Measurements from ENCODE around the gene YY1. TPM values are rescaled to one million over a fixed set of nuclear protein-coding genes. Genes with fewer than 3 reads are reported as not detected.

YY1 gene
- total and polyA plus RNA-seq, 9 of the 15 experiments (the other 6 are each of a cell fraction or from before 2014, with no cell fraction given), result 20.8 to 74.2 (median 46.7) TPM

DNA sequence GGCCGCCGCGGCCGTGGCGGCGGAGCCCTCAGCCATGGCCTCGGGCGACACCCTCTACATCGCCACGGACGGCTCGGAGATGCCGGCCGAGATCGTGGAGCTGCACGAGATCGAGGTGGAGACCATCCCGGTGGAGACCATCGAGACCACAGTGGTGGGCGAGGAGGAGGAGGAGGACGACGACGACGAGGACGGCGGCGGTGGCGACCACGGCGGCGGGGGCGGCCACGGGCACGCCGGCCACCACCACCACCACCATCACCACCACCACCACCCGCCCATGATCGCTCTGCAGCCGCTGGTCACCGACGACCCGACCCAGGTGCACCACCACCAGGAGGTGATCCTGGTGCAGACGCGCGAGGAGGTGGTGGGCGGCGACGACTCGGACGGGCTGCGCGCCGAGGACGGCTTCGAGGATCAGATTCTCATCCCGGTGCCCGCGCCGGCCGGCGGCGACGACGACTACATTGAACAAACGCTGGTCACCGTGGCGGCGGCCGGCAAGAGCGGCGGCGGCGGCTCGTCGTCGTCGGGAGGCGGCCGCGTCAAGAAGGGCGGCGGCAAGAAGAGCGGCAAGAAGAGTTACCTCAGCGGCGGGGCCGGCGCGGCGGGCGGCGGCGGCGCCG lies 381 bp downstream of the YY1 start (continued):
- TF ChIP-seq ZSCAN32 (CRISPR knock-in tag; IDR thresholded peaks at IDR 0.05), result no peak
- no peak for TF ChIP-seq SAP30 (IDR thresholded peaks at IDR 0.05; ENCODE audit: borderline replicate concordance, insufficient read depth, low read depth, low read length, poor library complexity, severe bottlenecking)
- TF ChIP-seq RBM15 (IDR thresholded peaks at IDR 0.05; ENCODE audit: insufficient read depth, low read length), result no peak
- TF ChIP-seq SRF (CRISPR knock-in tag; IDR thresholded peaks at IDR 0.05), result no peak
- no peak for TF ChIP-seq SUPT5H (IDR thresholded peaks at IDR 0.05)
- TF ChIP-seq NRF1 (conservative IDR thresholded peaks at IDR 0.05 in 1 of 2, IDR thresholded peaks at IDR 0.05 in 1 of 2), result 0 out of 4 replicates have a peak, but pooled peaks of 1 of the 2 experiments have one; percentile 10
- no peak for TF ChIP-seq TEAD1 (CRISPR knock-in tag; IDR thresholded peaks at IDR 0.05)
- TF ChIP-seq PYGO2 (tag; IDR thresholded peaks at IDR 0.05), result no peak
- no peak for TF ChIP-seq NCOA1 (IDR thresholded peaks at IDR 0.05; ENCODE audit: low read depth)
- TF ChIP-seq COPS2 (conservative IDR thresholded peaks at IDR 0.05), result no peak
- TF ChIP-seq, protein P1, sequence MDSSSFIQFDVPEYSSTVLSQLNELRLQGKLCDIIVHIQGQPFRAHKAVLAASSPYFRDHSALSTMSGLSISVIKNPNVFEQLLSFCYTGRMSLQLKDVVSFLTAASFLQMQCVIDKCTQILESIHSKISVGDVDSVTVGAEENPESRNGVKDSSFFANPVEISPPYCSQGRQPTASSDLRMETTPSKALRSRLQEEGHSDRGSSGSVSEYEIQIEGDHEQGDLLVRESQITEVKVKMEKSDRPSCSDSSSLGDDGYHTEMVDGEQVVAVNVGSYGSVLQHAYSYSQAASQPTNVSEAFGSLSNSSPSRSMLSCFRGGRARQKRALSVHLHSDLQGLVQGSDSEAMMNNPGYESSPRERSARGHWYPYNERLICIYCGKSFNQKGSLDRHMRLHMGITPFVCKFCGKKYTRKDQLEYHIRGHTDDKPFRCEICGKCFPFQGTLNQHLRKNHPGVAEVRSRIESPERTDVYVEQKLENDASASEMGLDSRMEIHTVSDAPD (CRISPR knock-in tag; IDR thresholded peaks at IDR 0.05), result no peak
- TF ChIP-seq, protein P2, sequence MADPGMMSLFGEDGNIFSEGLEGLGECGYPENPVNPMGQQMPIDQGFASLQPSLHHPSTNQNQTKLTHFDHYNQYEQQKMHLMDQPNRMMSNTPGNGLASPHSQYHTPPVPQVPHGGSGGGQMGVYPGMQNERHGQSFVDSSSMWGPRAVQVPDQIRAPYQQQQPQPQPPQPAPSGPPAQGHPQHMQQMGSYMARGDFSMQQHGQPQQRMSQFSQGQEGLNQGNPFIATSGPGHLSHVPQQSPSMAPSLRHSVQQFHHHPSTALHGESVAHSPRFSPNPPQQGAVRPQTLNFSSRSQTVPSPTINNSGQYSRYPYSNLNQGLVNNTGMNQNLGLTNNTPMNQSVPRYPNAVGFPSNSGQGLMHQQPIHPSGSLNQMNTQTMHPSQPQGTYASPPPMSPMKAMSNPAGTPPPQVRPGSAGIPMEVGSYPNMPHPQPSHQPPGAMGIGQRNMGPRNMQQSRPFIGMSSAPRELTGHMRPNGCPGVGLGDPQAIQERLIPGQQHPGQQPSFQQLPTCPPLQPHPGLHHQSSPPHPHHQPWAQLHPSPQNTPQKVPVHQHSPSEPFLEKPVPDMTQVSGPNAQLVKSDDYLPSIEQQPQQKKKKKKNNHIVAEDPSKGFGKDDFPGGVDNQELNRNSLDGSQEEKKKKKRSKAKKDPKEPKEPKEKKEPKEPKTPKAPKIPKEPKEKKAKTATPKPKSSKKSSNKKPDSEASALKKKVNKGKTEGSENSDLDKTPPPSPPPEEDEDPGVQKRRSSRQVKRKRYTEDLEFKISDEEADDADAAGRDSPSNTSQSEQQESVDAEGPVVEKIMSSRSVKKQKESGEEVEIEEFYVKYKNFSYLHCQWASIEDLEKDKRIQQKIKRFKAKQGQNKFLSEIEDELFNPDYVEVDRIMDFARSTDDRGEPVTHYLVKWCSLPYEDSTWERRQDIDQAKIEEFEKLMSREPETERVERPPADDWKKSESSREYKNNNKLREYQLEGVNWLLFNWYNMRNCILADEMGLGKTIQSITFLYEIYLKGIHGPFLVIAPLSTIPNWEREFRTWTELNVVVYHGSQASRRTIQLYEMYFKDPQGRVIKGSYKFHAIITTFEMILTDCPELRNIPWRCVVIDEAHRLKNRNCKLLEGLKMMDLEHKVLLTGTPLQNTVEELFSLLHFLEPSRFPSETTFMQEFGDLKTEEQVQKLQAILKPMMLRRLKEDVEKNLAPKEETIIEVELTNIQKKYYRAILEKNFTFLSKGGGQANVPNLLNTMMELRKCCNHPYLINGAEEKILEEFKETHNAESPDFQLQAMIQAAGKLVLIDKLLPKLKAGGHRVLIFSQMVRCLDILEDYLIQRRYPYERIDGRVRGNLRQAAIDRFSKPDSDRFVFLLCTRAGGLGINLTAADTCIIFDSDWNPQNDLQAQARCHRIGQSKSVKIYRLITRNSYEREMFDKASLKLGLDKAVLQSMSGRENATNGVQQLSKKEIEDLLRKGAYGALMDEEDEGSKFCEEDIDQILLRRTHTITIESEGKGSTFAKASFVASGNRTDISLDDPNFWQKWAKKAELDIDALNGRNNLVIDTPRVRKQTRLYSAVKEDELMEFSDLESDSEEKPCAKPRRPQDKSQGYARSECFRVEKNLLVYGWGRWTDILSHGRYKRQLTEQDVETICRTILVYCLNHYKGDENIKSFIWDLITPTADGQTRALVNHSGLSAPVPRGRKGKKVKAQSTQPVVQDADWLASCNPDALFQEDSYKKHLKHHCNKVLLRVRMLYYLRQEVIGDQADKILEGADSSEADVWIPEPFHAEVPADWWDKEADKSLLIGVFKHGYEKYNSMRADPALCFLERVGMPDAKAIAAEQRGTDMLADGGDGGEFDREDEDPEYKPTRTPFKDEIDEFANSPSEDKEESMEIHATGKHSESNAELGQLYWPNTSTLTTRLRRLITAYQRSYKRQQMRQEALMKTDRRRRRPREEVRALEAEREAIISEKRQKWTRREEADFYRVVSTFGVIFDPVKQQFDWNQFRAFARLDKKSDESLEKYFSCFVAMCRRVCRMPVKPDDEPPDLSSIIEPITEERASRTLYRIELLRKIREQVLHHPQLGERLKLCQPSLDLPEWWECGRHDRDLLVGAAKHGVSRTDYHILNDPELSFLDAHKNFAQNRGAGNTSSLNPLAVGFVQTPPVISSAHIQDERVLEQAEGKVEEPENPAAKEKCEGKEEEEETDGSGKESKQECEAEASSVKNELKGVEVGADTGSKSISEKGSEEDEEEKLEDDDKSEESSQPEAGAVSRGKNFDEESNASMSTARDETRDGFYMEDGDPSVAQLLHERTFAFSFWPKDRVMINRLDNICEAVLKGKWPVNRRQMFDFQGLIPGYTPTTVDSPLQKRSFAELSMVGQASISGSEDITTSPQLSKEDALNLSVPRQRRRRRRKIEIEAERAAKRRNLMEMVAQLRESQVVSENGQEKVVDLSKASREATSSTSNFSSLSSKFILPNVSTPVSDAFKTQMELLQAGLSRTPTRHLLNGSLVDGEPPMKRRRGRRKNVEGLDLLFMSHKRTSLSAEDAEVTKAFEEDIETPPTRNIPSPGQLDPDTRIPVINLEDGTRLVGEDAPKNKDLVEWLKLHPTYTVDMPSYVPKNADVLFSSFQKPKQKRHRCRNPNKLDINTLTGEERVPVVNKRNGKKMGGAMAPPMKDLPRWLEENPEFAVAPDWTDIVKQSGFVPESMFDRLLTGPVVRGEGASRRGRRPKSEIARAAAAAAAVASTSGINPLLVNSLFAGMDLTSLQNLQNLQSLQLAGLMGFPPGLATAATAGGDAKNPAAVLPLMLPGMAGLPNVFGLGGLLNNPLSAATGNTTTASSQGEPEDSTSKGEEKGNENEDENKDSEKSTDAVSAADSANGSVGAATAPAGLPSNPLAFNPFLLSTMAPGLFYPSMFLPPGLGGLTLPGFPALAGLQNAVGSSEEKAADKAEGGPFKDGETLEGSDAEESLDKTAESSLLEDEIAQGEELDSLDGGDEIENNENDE (IDR thresholded peaks at IDR 0.05; ENCODE audit: low read depth, low read length), result no peak
- no peak for TF ChIP-seq SAFB (IDR thresholded peaks at IDR 0.05; ENCODE audit: borderline replicate concordance, low read depth, low read length)
- TF ChIP-seq L3MBTL2 (IDR thresholded peaks at IDR 0.05), result 0 out of 2 replicates have a peak, but pooled peaks have one; percentile 16
- TF ChIP-seq PTBP1 (IDR thresholded peaks at IDR 0.05; ENCODE audit: low read depth, low read length), result no peak
- no peak for TF ChIP-seq DDX20 (tag; IDR thresholded peaks at IDR 0.05; ENCODE audit: low read depth)
